CD4-positive, alpha-beta T cell (primary cell): ENCODE results near the gene MRPL53. TPM values are rescaled to one million over a fixed set of nuclear protein-coding genes. Genes with fewer than 3 reads are reported as not detected.

Source experiments
- ATAC-seq: fragments of 200-7000 bp; cut with Tn5 transposase; one replicate; pipeline ENCODE4 v1.10.0; 2022; ENCODE audit warnings: mild to moderate bottlenecking; ENCODE audit not compliant: poor library complexity
- CTCF ChIA-PET: fragments of 350-600 bp; sonication (Branson Sonifier 250); formaldehyde crosslinking; loops from one replicate; lab custom pipeline; 2021; ENCODE audit warnings: antibody characterized with exemption, inconsistent platforms; lab: Charles Lee
- POLR2A ChIA-PET: fragments of 350-600 bp; sonication (Branson Sonifier 250); formaldehyde crosslinking; loops from one replicate; lab custom pipeline; 2021; ENCODE audit warnings: antibody characterized with exemption, inconsistent platforms; lab: Charles Lee
- DNase-seq, 14 experiments: peaks; one replicate each; pipeline ENCODE4 v3.0.0-alpha.2; 2013 to 2020; ENCODE audit warnings: mixed read lengths in 2 of 14
- H3K27ac ChIP-seq, 2 donors: one replicate each; pipeline versions ENCODE4 v1.5.1 to v1.7.0; 2013; ENCODE audit warnings: low read length in 2 of 2, low read depth in 1 of 2, mild to moderate bottlenecking in 1 of 2
- H3K27me3 ChIP-seq, 2 experiments: 1 replicate in 1 of 2; 2 replicates in 1 of 2; pipeline versions ENCODE4 v1.6.1 to v1.7.0; 2013; ENCODE audit warnings: low read length in 2 of 2, control low read depth in 1 of 2, mild to moderate bottlenecking in 1 of 2, moderate library complexity in 1 of 2; ENCODE audit not compliant: insufficient read depth in 2 of 2, control insufficient read depth in 1 of 2
- H3K36me3 ChIP-seq: one replicate; pipeline ENCODE4 v1.6.1; 2013; ENCODE audit warnings: low read length, control low read depth; ENCODE audit not compliant: insufficient read depth
- H3K4me1 ChIP-seq: one replicate; pipeline ENCODE4 v1.6.1; 2013; ENCODE audit warnings: low read length, control low read depth; ENCODE audit not compliant: insufficient read depth
- H3K4me3 ChIP-seq: one replicate; pipeline ENCODE4 v1.5.1; 2013; ENCODE audit warnings: mild to moderate bottlenecking, low read length, moderate library complexity
- H3K9me3 ChIP-seq, 2 experiments: 1 replicate in 1 of 2; 2 replicates in 1 of 2; pipeline versions ENCODE4 v1.6.1 to v1.7.0; 2013; ENCODE audit warnings: low read length in 2 of 2, mild to moderate bottlenecking in 2 of 2, control low read depth in 1 of 2, moderate library complexity in 1 of 2; ENCODE audit not compliant: control insufficient read depth in 1 of 2, insufficient read depth in 1 of 2
- H3K27ac Mint-ChIP-seq: one replicate; pipeline ENCODE4 v1.8.0; 2020; ENCODE audit warnings: mixed read lengths
- H3K27me3 Mint-ChIP-seq: one replicate; pipeline ENCODE4 v1.8.0; 2021; ENCODE audit warnings: mixed read lengths
- H3K36me3 Mint-ChIP-seq: one replicate; pipeline ENCODE4 v1.8.0; 2021; ENCODE audit warnings: low read depth, mixed read lengths
- H3K4me1 Mint-ChIP-seq: one replicate; pipeline ENCODE4 v1.8.0; 2021; ENCODE audit warnings: low read depth, mixed read lengths
- H3K4me3 Mint-ChIP-seq: one replicate; pipeline ENCODE4 v1.8.0; 2020; ENCODE audit warnings: mild to moderate bottlenecking, mixed read lengths
- H3K9me3 Mint-ChIP-seq: one replicate; pipeline ENCODE4 v1.8.0; 2020; ENCODE audit warnings: mixed read lengths
- intact Hi-C, 2 experiments: fragments of 100-400 bp; cut with DNase I in 1 of 2; cut with micrococcal nuclease in 1 of 2; formaldehyde crosslinking; loops; one replicate each; pipeline versions ENCODE4 v1.15.1 to v1.9.0; 2023 to 2025; cut with DNase I, micrococcal nuclease
- total RNA-seq, 174 experiments: library from RNA in 2 of 174; stranded (reverse) in 2 of 174; gene quantifications; one replicate each; pipeline ENCODE4 v1.2.3 and lab custom pipeline; 2021 to 2026
- TF ChIP-seq, protein P1 (sequence below): fragments of 200-600 bp; IDR thresholded peaks from one replicate; pipeline ENCODE4 v1.8.0; 2022; ENCODE audit warnings: antibody characterized with exemption, mild to moderate bottlenecking

MRPL53 gene
- total RNA-seq, 2 experiments from 2014 or later = 39.5 to 44.3 TPM

DNA sequence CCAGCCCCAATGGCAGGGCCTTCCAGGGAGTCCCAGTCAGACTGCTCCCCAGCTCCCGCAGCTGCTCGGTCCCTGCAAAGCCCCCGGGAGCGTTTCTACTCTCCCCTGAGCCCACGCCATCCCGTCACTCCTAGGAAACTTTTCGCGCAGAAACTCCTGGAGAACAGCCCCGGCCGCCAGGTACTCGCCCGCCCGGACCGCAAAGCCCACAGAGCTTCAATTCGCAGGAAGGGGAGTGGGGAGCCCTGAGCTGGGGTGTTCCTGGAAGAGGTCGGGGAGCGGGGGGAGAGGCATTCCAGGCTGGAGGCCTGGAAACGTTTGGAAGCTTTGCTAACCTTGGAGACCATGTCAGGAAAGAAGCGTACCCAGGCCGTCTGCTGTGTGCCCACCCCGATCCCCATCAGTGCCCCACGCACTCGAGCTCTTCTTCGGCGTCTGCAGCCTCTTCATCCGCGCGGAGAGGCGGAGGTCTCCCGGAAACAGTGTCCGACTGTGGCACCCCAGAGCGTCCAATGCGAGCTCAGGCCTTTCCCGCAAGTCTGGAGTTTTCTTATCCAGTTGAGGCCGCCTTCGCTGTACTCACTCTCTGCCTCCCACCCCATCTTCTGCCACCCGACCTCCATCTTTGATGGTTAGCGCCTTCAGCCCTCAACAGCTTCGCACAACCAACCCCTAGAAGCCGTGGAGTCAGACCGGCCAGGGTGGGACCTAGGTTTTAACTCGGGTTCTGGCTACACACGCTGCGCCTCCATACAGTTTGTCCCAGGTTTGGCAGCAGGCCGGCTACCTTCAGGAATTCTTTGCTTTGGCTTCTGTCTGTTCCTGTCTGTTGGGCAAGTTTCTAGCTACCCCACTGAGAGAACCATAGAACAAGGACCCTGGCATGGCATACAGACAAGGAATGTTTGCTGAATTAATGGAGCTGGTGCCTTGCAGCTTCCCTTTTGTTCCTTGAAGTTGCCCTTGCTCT, 31.3 kb upstream of the MRPL53 start:
- Mint-ChIP-seq H3K36me3 (peaks cover 37% of the 10 kb centered on the region), H3K4me3 (peak overlapping the region; percentile 75), H3K9me3 (no peaks in the 10 kb centered on the region), H3K4me1 (peaks cover 85% of the 10 kb centered on the region), H3K27ac (no peak overlapping the region), H3K27me3 (peaks cover 82% of the 10 kb centered on the region)
- intact Hi-C loops = no loop called here
- ChIA-PET CTCF (interaction anchor here (1.1 to 2.1 kb wide), 3 partner anchors 21 to 325 kb away, joined by 3 to 7 read pairs (median 3); partner anchors contain the start of genes CCDC142, MOB1A and TTC31), POLR2A (interaction anchor here (0.6 to 1.6 kb wide), 8 partner anchors 9 to 306 kb away, joined by 3 to 6 read pairs (median 3); partner anchors contain the start of genes AUP1, C2orf81, CCDC142 and HTRA2)
- peaks cover 65% of the 10 kb centered on the region for H3K4me1 ChIP-seq
- H3K27ac ChIP-seq = no peak overlapping the region
- peaks cover 0 to 24% of the 10 kb centered on the region in 2 experiments for H3K9me3 ChIP-seq
- no peak for DNase-seq
- H3K4me3 ChIP-seq = peak overlapping the region; percentile 53
- TF ChIP-seq, protein P1, sequence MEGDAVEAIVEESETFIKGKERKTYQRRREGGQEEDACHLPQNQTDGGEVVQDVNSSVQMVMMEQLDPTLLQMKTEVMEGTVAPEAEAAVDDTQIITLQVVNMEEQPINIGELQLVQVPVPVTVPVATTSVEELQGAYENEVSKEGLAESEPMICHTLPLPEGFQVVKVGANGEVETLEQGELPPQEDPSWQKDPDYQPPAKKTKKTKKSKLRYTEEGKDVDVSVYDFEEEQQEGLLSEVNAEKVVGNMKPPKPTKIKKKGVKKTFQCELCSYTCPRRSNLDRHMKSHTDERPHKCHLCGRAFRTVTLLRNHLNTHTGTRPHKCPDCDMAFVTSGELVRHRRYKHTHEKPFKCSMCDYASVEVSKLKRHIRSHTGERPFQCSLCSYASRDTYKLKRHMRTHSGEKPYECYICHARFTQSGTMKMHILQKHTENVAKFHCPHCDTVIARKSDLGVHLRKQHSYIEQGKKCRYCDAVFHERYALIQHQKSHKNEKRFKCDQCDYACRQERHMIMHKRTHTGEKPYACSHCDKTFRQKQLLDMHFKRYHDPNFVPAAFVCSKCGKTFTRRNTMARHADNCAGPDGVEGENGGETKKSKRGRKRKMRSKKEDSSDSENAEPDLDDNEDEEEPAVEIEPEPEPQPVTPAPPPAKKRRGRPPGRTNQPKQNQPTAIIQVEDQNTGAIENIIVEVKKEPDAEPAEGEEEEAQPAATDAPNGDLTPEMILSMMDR = no peak
- no peak for ATAC-seq
- peaks cover 57 to 60% of the 10 kb centered on the region in 2 experiments for H3K27me3 ChIP-seq
- H3K36me3 ChIP-seq = peaks cover 18% of the 10 kb centered on the region

DNA sequence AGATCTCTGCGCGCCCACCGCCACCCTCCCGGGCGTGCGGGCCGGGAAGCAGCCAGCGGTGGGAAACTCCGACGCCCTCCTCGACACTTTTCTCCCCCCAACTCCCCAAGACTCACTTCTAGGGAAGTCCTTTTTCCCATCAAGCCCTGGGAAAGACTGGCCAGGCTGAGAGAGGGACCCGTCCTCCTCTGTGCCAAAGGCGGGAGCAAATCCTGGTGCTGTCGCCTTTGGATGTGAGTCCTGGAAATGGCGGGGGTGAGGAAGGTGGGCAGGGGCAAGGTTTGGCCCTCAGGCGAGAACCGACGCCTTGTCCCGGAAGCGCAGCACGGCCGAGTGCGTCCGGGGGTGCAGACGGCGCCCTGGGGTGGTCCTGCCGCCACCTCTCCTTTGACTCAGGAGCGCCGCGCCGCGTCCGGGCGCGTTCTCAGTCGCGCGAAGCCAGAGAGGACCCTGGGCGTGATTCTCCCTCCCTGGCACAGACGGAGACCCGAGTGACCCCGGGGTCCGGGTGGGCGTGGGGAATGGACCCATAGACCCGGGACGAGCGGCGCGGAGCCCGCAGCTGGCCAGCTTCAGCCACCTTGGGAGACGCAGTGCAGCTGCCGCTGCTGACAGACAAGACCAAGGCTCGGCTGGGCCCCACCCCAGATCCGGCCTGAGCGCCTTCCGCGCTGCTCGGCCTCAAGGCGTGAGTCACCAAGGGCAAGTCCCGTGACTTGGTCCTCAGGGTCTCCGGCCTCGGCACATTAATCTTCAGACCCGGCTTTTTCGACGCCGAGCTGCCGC, 30.4 kb upstream of the MRPL53 start:
- CTCF ChIA-PET = interaction anchor here (1.1 to 2.1 kb wide), 3 partner anchors 20 to 324 kb away, joined by 3 to 7 read pairs (median 3); partner anchors contain the start of genes CCDC142, MOB1A and TTC31

More for the DNA sequence above, 30.4 kb upstream of the MRPL53 start:
- Histone ChIP-seq H3K4me3 (peak overlapping the region; percentile 53), H3K27ac (no peak overlapping the region), H3K27me3 (peaks cover 63 to 69% of the 10 kb centered on the region in 2 experiments), H3K4me1 (peaks cover 68% of the 10 kb centered on the region), H3K36me3 (peaks cover 18% of the 10 kb centered on the region), H3K9me3 (peaks cover 0 to 31% of the 10 kb centered on the region in 2 experiments)
- H3K27ac Mint-ChIP-seq = no peak overlapping the region
- peaks cover 35% of the 10 kb centered on the region for H3K36me3 Mint-ChIP-seq
- intact Hi-C loops = no loop called here
- H3K27me3 Mint-ChIP-seq = peaks cover 91% of the 10 kb centered on the region
- peak in 8 of 14 experiments; percentile 20 to 75 (median 50) for DNase-seq
- no peaks in the 10 kb centered on the region for H3K9me3 Mint-ChIP-seq
- POLR2A ChIA-PET = interaction anchor here (0.6 to 1.6 kb wide), 6 partner anchors 10 to 305 kb away, joined by 3 to 6 read pairs (median 3); partner anchors contain the start of genes AUP1, C2orf81, CCDC142 and HTRA2
- TF ChIP-seq, protein P1 = no peak
- H3K4me1 Mint-ChIP-seq = peaks cover 85% of the 10 kb centered on the region
- no peak for ATAC-seq
- H3K4me3 Mint-ChIP-seq = peak overlapping the region; percentile 60
